Activated T-cell treated with anti-CD3 and anti-CD28 coated beads, Interleukin-2, amount 50 U/mL, for 24 hours (primary cell): ENCODE data around the gene ICE1.
A peak's percentile ranks its signal among the peaks of the same experiment; 100 is the strongest.

Source experiments
- DNase-seq: peaks from one replicate; pipeline ENCODE4 v3.0.0-alpha.2; 2020
- H3K27ac Mint-ChIP-seq: 2 replicates; pipeline ENCODE4 v1.8.0; 2020; ENCODE audit warnings: mild to moderate bottlenecking, mixed read lengths
- H3K27me3 Mint-ChIP-seq: 2 replicates; pipeline ENCODE4 v1.8.0; 2020; ENCODE audit warnings: mixed read lengths
- H3K36me3 Mint-ChIP-seq: 2 replicates; pipeline ENCODE4 v1.8.0; 2020; ENCODE audit warnings: low read depth, mixed read lengths
- H3K4me1 Mint-ChIP-seq: 2 replicates; pipeline ENCODE4 v1.8.0; 2020; ENCODE audit warnings: low read depth, mixed read lengths
- H3K4me3 Mint-ChIP-seq: 2 replicates; pipeline ENCODE4 v1.8.0; 2020; ENCODE audit warnings: mild to moderate bottlenecking, moderate library complexity, mixed read lengths
- H3K9me3 Mint-ChIP-seq: 2 replicates; pipeline ENCODE4 v1.8.0; 2020; ENCODE audit warnings: mixed read lengths

Gene ICE1

GRCh38 chr5:5421961-5422818 is at the start of gene ICE1:
Gene ICE1, plus strand, starts transcription at chr5:5422677. Its CDS starts 239 bp downstream, at chr5:5422916.
- Mint-ChIP-seq H3K27me3 (no peaks in the 10 kb centered on the region), H3K4me3 (no peak within 1 kb of the TSS), H3K36me3 (peaks cover 13% of the 10 kb centered on the region), H3K9me3 (no peaks in the 10 kb centered on the region), H3K4me1 (peaks cover 21% of the 10 kb centered on the region), H3K27ac (peak within 1 kb of the TSS; percentile 98)
- DNase-seq: peak; percentile 94

GRCh38 chr5:5372930-5373329 is 49.5 kb upstream of the ICE1 start:
- no peak overlapping the region for H3K4me3 Mint-ChIP-seq
- DNase-seq: no peak
- H3K36me3 Mint-ChIP-seq: no peaks in the 10 kb centered on the region
- H3K27me3 Mint-ChIP-seq: no peaks in the 10 kb centered on the region
- H3K4me1 Mint-ChIP-seq: no peaks in the 10 kb centered on the region
- H3K27ac Mint-ChIP-seq: no peak overlapping the region
- H3K9me3 Mint-ChIP-seq: no peaks in the 10 kb centered on the region

GRCh38 chr5:5373351-5373989 is 49.0 kb upstream of the ICE1 start:
- no peak overlapping the region for H3K4me3 Mint-ChIP-seq
- no peak for DNase-seq
- H3K27me3 Mint-ChIP-seq: no peaks in the 10 kb centered on the region
- no peak overlapping the region for H3K27ac Mint-ChIP-seq
- H3K36me3 Mint-ChIP-seq: no peaks in the 10 kb centered on the region
- no peaks in the 10 kb centered on the region for H3K9me3 Mint-ChIP-seq
- H3K4me1 Mint-ChIP-seq: no peaks in the 10 kb centered on the region

GRCh38 chr5:5374009-5374715 is 48.3 kb upstream of the ICE1 start:
- no peaks in the 10 kb centered on the region for H3K27me3 Mint-ChIP-seq

GRCh38 chr5:5377780-5378179 is 44.7 kb upstream of the ICE1 start:
- Mint-ChIP-seq H3K4me1 (no peaks in the 10 kb centered on the region), H3K27me3 (peaks cover 3% of the 10 kb centered on the region), H3K4me3 (no peak overlapping the region), H3K36me3 (no peaks in the 10 kb centered on the region), H3K27ac (no peak overlapping the region), H3K9me3 (no peaks in the 10 kb centered on the region)
- no peak for DNase-seq

More at GRCh38 chr5:5374009-5374715, 48.3 kb upstream of the ICE1 start:
- H3K4me1 Mint-ChIP-seq: no peaks in the 10 kb centered on the region
- H3K9me3 Mint-ChIP-seq: no peaks in the 10 kb centered on the region
- DNase-seq: no peak
- H3K27ac Mint-ChIP-seq: no peak overlapping the region
- no peak overlapping the region for H3K4me3 Mint-ChIP-seq
- no peaks in the 10 kb centered on the region for H3K36me3 Mint-ChIP-seq

GRCh38 chr5:5378531-5378930 is 43.9 kb upstream of the ICE1 start:
- Mint-ChIP-seq H3K4me1 (no peaks in the 10 kb centered on the region), H3K36me3 (no peaks in the 10 kb centered on the region), H3K9me3 (no peaks in the 10 kb centered on the region), H3K4me3 (no peak overlapping the region), H3K27ac (no peak overlapping the region), H3K27me3 (peaks cover 3% of the 10 kb centered on the region)
- DNase-seq: no peak

- Mint-ChIP-seq H3K27ac (no peak overlapping the region), H3K9me3 (no peaks in the 10 kb centered on the region), H3K4me3 (no peak overlapping the region), H3K27me3 (peaks cover 3% of the 10 kb centered on the region), H3K36me3 (no peaks in the 10 kb centered on the region), H3K4me1 (no peaks in the 10 kb centered on the region)
- DNase-seq: no peak
Measured at GRCh38 chr5:5380298-5380697, 42.2 kb upstream of the ICE1 start.

GRCh38 chr5:5381310-5381913 is 41.1 kb upstream of the ICE1 start:
- Mint-ChIP-seq H3K4me3 (no peak overlapping the region), H3K27me3 (peaks cover 3% of the 10 kb centered on the region), H3K36me3 (no peaks in the 10 kb centered on the region), H3K27ac (no peak overlapping the region), H3K9me3 (no peaks in the 10 kb centered on the region), H3K4me1 (no peaks in the 10 kb centered on the region)
- no peak for DNase-seq

- DNase-seq: no peak
- H3K4me3 Mint-ChIP-seq: no peak overlapping the region
- H3K9me3 Mint-ChIP-seq: no peaks in the 10 kb centered on the region
- no peaks in the 10 kb centered on the region for H3K4me1 Mint-ChIP-seq
- no peak overlapping the region for H3K27ac Mint-ChIP-seq
- H3K27me3 Mint-ChIP-seq: peaks cover 3% of the 10 kb centered on the region
- no peaks in the 10 kb centered on the region for H3K36me3 Mint-ChIP-seq
Measured at GRCh38 chr5:5383461-5383860, 39.0 kb upstream of the ICE1 start.

- Mint-ChIP-seq H3K9me3 (no peaks in the 10 kb centered on the region), H3K27ac (no peak overlapping the region), H3K4me1 (no peaks in the 10 kb centered on the region), H3K4me3 (no peak overlapping the region), H3K36me3 (no peaks in the 10 kb centered on the region), H3K27me3 (peaks cover 3% of the 10 kb centered on the region)
- no peak for DNase-seq
Measured at GRCh38 chr5:5384660-5385330, 37.7 kb upstream of the ICE1 start.

- Mint-ChIP-seq H3K4me1 (no peaks in the 10 kb centered on the region), H3K9me3 (no peaks in the 10 kb centered on the region), H3K4me3 (no peak overlapping the region), H3K36me3 (no peaks in the 10 kb centered on the region), H3K27ac (no peak overlapping the region), H3K27me3 (peaks cover 3% of the 10 kb centered on the region)
- no peak for DNase-seq
Measured at GRCh38 chr5:5385331-5385662, 37.2 kb upstream of the ICE1 start.

GRCh38 chr5:5386329-5386728 is 36.1 kb upstream of the ICE1 start:
- H3K9me3 Mint-ChIP-seq: no peaks in the 10 kb centered on the region
- H3K27ac Mint-ChIP-seq: no peak overlapping the region
- no peaks in the 10 kb centered on the region for H3K36me3 Mint-ChIP-seq
- H3K27me3 Mint-ChIP-seq: peaks cover 3% of the 10 kb centered on the region
- DNase-seq: no peak
- no peak overlapping the region for H3K4me3 Mint-ChIP-seq
- no peaks in the 10 kb centered on the region for H3K4me1 Mint-ChIP-seq

- H3K27me3 Mint-ChIP-seq: no peaks in the 10 kb centered on the region
- no peaks in the 10 kb centered on the region for H3K9me3 Mint-ChIP-seq
- no peaks in the 10 kb centered on the region for H3K36me3 Mint-ChIP-seq
- DNase-seq: no peak
- H3K4me3 Mint-ChIP-seq: no peak overlapping the region
- H3K4me1 Mint-ChIP-seq: no peaks in the 10 kb centered on the region
- H3K27ac Mint-ChIP-seq: no peak overlapping the region
Measured at GRCh38 chr5:5387192-5387591, 35.3 kb upstream of the ICE1 start.

- H3K36me3 Mint-ChIP-seq: peaks cover under 1% of the 10 kb centered on the region
Measured at GRCh38 chr5:5387777-5388176, 34.7 kb upstream of the ICE1 start.

More at GRCh38 chr5:5387777-5388176, 34.7 kb upstream of the ICE1 start:
- Mint-ChIP-seq H3K4me3 (no peak overlapping the region), H3K4me1 (no peaks in the 10 kb centered on the region), H3K9me3 (no peaks in the 10 kb centered on the region), H3K27me3 (no peaks in the 10 kb centered on the region), H3K27ac (no peak overlapping the region)
- DNase-seq: no peak
